ENCODE results near the gene ABRACL. TPM values are rescaled to one million over a fixed set of nuclear protein-coding genes. Genes with fewer than 3 reads are reported as not detected.

Gene ABRACL
- total RNA-seq, 1 experiment from 2014 or later = 123 TPM

DNA sequence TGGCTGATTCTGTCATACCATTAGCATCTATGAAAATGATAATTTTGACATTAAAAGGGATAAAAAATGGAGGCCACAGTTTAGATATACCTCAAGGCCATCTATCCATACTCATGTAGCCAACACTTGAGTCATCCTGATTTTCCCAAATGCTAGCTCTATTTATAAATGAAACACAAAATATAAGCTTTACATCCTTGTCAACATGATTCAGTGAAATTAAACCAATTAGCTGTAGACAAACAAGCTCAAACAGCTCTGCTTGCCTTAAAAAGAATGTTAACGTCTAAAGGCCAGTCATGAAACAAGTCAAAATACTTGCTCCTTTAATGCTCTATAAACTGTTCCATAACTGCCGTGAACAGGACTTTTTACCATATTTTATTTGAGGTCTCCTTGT, 40.3 kb downstream of the ABRACL start:
- TF ChIP-seq, protein P1, sequence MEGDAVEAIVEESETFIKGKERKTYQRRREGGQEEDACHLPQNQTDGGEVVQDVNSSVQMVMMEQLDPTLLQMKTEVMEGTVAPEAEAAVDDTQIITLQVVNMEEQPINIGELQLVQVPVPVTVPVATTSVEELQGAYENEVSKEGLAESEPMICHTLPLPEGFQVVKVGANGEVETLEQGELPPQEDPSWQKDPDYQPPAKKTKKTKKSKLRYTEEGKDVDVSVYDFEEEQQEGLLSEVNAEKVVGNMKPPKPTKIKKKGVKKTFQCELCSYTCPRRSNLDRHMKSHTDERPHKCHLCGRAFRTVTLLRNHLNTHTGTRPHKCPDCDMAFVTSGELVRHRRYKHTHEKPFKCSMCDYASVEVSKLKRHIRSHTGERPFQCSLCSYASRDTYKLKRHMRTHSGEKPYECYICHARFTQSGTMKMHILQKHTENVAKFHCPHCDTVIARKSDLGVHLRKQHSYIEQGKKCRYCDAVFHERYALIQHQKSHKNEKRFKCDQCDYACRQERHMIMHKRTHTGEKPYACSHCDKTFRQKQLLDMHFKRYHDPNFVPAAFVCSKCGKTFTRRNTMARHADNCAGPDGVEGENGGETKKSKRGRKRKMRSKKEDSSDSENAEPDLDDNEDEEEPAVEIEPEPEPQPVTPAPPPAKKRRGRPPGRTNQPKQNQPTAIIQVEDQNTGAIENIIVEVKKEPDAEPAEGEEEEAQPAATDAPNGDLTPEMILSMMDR (conservative IDR thresholded peaks at IDR 0.05) = no peak
- Histone ChIP-seq H3K18ac (ENCODE audit: insufficient read length, low read depth, low read length) (no peak overlapping the region), H3K4me1 (ENCODE audit: insufficient read depth, low read length) (no peaks in the 10 kb centered on the region), H2BK20ac (ENCODE audit: low read depth, low read length, poor library complexity, severe bottlenecking) (no peak overlapping the region), H3K23ac (ENCODE audit: insufficient read length, low read depth, low read length) (no peak overlapping the region), H4K8ac (replicated peaks; ENCODE audit: insufficient read length, low read depth, low read length) (no peak overlapping the region), H4K91ac (ENCODE audit: insufficient read length, low read depth, low read length) (no peak overlapping the region), H2BK12ac (ENCODE audit: insufficient read length, low read depth, low read length) (no peak overlapping the region), H2AFZ (ENCODE audit: low read length) (no peak overlapping the region), H3K4me2 (ENCODE audit: insufficient read depth, insufficient read length, low read length) (no peak overlapping the region), H2AK5ac (ENCODE audit: insufficient read length, low read length) (no peak overlapping the region), H3K27ac (ENCODE audit: insufficient read length, low read depth, low read length) (no peak overlapping the region), H3K79me2 (ENCODE audit: insufficient read depth, low read length) (no peaks in the 10 kb centered on the region), H4K5ac (ENCODE audit: insufficient read length, low read depth, low read length) (no peak overlapping the region), H3K14ac (ENCODE audit: insufficient read depth, low read length) (no peak overlapping the region), H2BK5ac (ENCODE audit: insufficient read length, low read length) (no peak overlapping the region), H3K79me1 (ENCODE audit: insufficient read depth, low read depth, low read length, poor library complexity, severe bottlenecking) (no peaks in the 10 kb centered on the region), H3K23me2 (ENCODE audit: insufficient read length, low read depth, low read length, poor library complexity, severe bottlenecking) (no peaks in the 10 kb centered on the region), H3K9me3 (ENCODE audit: control insufficient read depth, low read depth, low read length) (no peaks in the 10 kb centered on the region), H3K56ac (ENCODE audit: insufficient read length, low read depth, low read length) (no peak overlapping the region), H3K9ac (ENCODE audit: extremely low read depth, insufficient read length, low read length) (no peak overlapping the region), H2BK15ac (ENCODE audit: low read depth, low read length) (no peak overlapping the region), H3K27me3 (ENCODE audit: insufficient read depth, low read length) (no peaks in the 10 kb centered on the region), H3K4ac (ENCODE audit: low read depth, low read length) (no peak overlapping the region), H2BK120ac (ENCODE audit: low read depth, low read length, poor library complexity, severe bottlenecking) (no peak overlapping the region), H3T11ph (ENCODE audit: low read length) (no peak overlapping the region), H4K20me1 (ENCODE audit: control insufficient read depth, insufficient read depth, insufficient read length) (no peaks in the 10 kb centered on the region)
- peaks cover 5 to 7% of the 10 kb centered on the region in 2 experiments for H3K4me1 Mint-ChIP-seq
- no peak for DNase-seq
- peaks cover 3% of the 10 kb centered on the region in 2 experiments for H3K9me3 Mint-ChIP-seq
- no peaks in the 10 kb centered on the region for H3K27me3 Mint-ChIP-seq (ENCODE audit: low read depth)
- WGBS (ENCODE audit: extremely low coverage, insufficient read length, low lambda C conversion rate) = no CpG with 5 or more reads among the region's 2 CpGs
- H3K36me3 Mint-ChIP-seq (ENCODE audit: insufficient read depth in 1 of 3, low read depth in 3 of 3) = peaks cover 2 to 4% (median 3%) of the 10 kb centered on the region in 3 experiments; a peak in 5 of 7 replicates
- H3K4me3 Mint-ChIP-seq = no peak overlapping the region
- H3K27ac Mint-ChIP-seq = no peak overlapping the region
